AG08396 (cell line): ENCODE data around the gene NPAS3.
"Not testable (repeated sequence)": the region's sequence is repeated elsewhere in the genome, so short reads cannot be mapped to it uniquely, and the experiment has no call there.

ENCODE experiments used
- DNase-seq: peaks from one replicate; pipeline ENCODE4 v3.0.0; 2012; ENCODE audit warnings: low spot score, mixed read lengths

NPAS3 gene

GRCh38 chr14:33081259-33081658 is 142.6 kb downstream of the NPAS3 start:
- DNase-seq = no peak

- no peak for DNase-seq
Measured at GRCh38 chr14:33085799-33086198, 147.1 kb downstream of the NPAS3 start.

- DNase-seq = not testable (repeated sequence)
Measured at GRCh38 chr14:33088274-33088673, 149.6 kb downstream of the NPAS3 start.

- no peak for DNase-seq
Measured at GRCh38 chr14:33098016-33098415, 159.3 kb downstream of the NPAS3 start.

GRCh38 chr14:33103489-33103888 is 164.8 kb downstream of the NPAS3 start:
- no peak for DNase-seq

GRCh38 chr14:33103966-33104365 is 165.3 kb downstream of the NPAS3 start:
- DNase-seq = no peak

GRCh38 chr14:33110737-33111443 is 172.2 kb downstream of the NPAS3 start:
- DNase-seq = no peak

- no peak for DNase-seq
Measured at GRCh38 chr14:33114331-33114730, 175.7 kb downstream of the NPAS3 start.

GRCh38 chr14:33118668-33119067 is 180.0 kb downstream of the NPAS3 start:
- DNase-seq = no peak

GRCh38 chr14:33120341-33120740 is 181.7 kb downstream of the NPAS3 start:
- peak; percentile 4 for DNase-seq

- DNase-seq = no peak
Measured at GRCh38 chr14:33120966-33121365, 182.3 kb downstream of the NPAS3 start.

GRCh38 chr14:33123281-33123680 is 184.6 kb downstream of the NPAS3 start:
- DNase-seq = no peak

- no peak for DNase-seq
Measured at GRCh38 chr14:33126433-33126832, 187.8 kb downstream of the NPAS3 start.

- no peak for DNase-seq
Measured at GRCh38 chr14:33127531-33127930, 188.9 kb downstream of the NPAS3 start.

GRCh38 chr14:33131801-33132200 is 193.1 kb downstream of the NPAS3 start:
- DNase-seq = no peak

GRCh38 chr14:33134162-33134561 is 195.5 kb downstream of the NPAS3 start:
- no peak for DNase-seq

- no peak for DNase-seq
Measured at GRCh38 chr14:33134975-33135374, 196.3 kb downstream of the NPAS3 start.

GRCh38 chr14:33150666-33151428 is 212.2 kb downstream of the NPAS3 start:
- DNase-seq = no peak

- no peak for DNase-seq
Measured at GRCh38 chr14:33163109-33163508, 224.4 kb downstream of the NPAS3 start.

- DNase-seq = no peak
Measured at GRCh38 chr14:33163600-33163999, 224.9 kb downstream of the NPAS3 start.

GRCh38 chr14:33165144-33165925 is 226.7 kb downstream of the NPAS3 start:
- DNase-seq = no peak

GRCh38 chr14:33165926-33166289 is 227.2 kb downstream of the NPAS3 start:
- no peak for DNase-seq

GRCh38 chr14:33175951-33176350 is 237.3 kb downstream of the NPAS3 start:
- DNase-seq = no peak
